ENCODE data around the gene ZBTB3. TPM values are rescaled to one million over a fixed set of nuclear protein-coding genes. Genes with fewer than 3 reads are reported as not detected.
A peak's percentile ranks its signal among the peaks of the same experiment; 100 is the strongest.

The ZBTB3 gene
- total and polyA plus RNA-seq, 2 of the 13 experiments (the other 11 are each of a cell fraction or from before 2014, with no cell fraction given), result 3.4 to 5.2 TPM

DNA sequence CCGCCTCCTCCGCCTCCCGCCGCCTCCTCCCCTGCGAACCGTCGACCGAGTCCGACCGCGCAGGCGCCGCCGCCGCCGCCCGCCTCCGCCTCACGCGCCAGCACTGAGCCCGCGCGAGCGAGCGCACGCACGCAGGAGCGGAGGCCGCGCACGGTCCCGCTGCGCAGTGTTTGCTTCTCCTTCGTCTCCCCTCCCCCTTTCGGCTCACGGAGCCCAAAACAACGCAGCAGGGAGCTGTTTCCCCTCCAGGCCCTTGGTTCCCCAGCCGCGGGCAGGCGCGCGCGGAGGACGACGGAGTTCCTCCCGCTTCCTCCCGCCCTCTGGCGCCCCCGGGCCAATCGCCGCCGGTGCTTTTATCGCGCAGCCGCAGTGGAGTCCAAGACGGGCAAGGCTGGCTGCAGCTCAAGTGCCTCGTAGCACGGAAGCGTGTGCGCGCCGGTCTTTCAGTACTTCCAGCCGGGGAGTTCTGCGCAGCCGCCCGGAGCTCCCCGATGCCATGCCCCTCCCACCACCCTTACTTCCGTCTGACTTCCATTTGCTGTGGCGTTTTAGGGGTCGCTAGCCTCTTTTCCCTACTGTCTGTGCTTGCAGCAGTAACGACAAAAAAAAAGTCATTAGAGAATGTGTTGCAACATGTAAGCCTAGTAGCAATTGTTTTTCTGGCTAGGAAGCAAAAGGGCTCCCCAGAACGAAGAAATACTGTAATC lies 26.6 kb downstream of the ZBTB3 start, which contains the start of gene HNRNPUL2 (continued):
- TF ChIP-seq, protein P1, sequence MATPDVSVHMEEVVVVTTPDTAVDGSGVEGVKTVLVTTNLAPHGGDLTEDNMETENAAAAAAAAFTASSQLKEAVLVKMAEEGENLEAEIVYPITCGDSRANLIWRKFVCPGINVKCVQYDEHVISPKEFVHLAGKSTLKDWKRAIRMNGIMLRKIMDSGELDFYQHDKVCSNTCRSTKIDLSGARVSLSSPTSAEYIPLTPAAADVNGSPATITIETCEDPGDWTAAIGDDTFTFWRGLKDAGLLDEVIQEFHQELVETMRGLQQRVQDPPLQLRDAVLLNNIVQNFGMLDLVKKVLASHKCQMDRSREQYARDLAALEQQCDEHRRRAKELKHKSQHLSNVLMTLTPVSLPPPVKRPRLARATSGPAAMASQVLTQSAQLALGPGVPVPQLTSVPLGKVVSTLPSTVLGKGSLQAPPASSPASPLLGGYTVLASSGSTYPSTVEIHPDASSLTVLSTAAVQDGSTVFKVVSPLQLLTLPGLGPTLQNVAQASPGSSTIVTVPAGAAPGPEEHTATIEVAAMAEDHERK (CRISPR knock-in tag; IDR thresholded peaks at IDR 0.05; ENCODE audit: low read depth), result peak; percentile 69
- TF ChIP-seq ZNF232 (CRISPR knock-in tag; IDR thresholded peaks at IDR 0.05; ENCODE audit: borderline replicate concordance), result peak; percentile 72; the same call in 1 of the 2 replicates
- TF ChIP-seq ZNF446 (CRISPR knock-in tag; IDR thresholded peaks at IDR 0.05), result peak; percentile 88; the same call in 1 of the 2 replicates
- TF ChIP-seq MYC (CRISPR knock-in tag; IDR thresholded peaks at IDR 0.05; ENCODE audit: borderline replicate concordance), result peak; percentile 92
- TF ChIP-seq, protein P2, sequence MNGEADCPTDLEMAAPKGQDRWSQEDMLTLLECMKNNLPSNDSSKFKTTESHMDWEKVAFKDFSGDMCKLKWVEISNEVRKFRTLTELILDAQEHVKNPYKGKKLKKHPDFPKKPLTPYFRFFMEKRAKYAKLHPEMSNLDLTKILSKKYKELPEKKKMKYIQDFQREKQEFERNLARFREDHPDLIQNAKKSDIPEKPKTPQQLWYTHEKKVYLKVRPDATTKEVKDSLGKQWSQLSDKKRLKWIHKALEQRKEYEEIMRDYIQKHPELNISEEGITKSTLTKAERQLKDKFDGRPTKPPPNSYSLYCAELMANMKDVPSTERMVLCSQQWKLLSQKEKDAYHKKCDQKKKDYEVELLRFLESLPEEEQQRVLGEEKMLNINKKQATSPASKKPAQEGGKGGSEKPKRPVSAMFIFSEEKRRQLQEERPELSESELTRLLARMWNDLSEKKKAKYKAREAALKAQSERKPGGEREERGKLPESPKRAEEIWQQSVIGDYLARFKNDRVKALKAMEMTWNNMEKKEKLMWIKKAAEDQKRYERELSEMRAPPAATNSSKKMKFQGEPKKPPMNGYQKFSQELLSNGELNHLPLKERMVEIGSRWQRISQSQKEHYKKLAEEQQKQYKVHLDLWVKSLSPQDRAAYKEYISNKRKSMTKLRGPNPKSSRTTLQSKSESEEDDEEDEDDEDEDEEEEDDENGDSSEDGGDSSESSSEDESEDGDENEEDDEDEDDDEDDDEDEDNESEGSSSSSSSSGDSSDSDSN (CRISPR knock-in tag; IDR thresholded peaks at IDR 0.05), result peak; percentile 51
- TF ChIP-seq, protein P3, sequence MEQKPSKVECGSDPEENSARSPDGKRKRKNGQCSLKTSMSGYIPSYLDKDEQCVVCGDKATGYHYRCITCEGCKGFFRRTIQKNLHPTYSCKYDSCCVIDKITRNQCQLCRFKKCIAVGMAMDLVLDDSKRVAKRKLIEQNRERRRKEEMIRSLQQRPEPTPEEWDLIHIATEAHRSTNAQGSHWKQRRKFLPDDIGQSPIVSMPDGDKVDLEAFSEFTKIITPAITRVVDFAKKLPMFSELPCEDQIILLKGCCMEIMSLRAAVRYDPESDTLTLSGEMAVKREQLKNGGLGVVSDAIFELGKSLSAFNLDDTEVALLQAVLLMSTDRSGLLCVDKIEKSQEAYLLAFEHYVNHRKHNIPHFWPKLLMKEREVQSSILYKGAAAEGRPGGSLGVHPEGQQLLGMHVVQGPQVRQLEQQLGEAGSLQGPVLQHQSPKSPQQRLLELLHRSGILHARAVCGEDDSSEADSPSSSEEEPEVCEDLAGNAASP (CRISPR knock-in tag; IDR thresholded peaks at IDR 0.05; ENCODE audit: borderline replicate concordance), result peak; percentile 63; the same call in 1 of the 2 replicates
- TF ChIP-seq ARNT (IDR thresholded peaks at IDR 0.05), result no peak
- TF ChIP-seq ZNF549 (CRISPR knock-in tag; IDR thresholded peaks at IDR 0.05), result no peak
- TF ChIP-seq MTA3 (CRISPR knock-in tag; IDR thresholded peaks at IDR 0.05), result no peak
- peak; percentile 87 to 91 for TF ChIP-seq POLR2A (IDR thresholded peaks at IDR 0.05; ENCODE audit: insufficient read depth in 1 of 2, low read depth in 2 of 2, low read length in 2 of 2)
- TF ChIP-seq ZNF510 (CRISPR knock-in tag; IDR thresholded peaks at IDR 0.05; ENCODE audit: low read depth), result no peak; the same call in 1 of the 2 replicates
- TF ChIP-seq, protein P4, sequence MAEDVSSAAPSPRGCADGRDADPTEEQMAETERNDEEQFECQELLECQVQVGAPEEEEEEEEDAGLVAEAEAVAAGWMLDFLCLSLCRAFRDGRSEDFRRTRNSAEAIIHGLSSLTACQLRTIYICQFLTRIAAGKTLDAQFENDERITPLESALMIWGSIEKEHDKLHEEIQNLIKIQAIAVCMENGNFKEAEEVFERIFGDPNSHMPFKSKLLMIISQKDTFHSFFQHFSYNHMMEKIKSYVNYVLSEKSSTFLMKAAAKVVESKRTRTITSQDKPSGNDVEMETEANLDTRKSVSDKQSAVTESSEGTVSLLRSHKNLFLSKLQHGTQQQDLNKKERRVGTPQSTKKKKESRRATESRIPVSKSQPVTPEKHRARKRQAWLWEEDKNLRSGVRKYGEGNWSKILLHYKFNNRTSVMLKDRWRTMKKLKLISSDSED (CRISPR knock-in tag; IDR thresholded peaks at IDR 0.05), result peak; percentile 91
- peak; percentile 91 for TF ChIP-seq GABPB1 (CRISPR knock-in tag; IDR thresholded peaks at IDR 0.05)
- TF ChIP-seq ZNF12 (CRISPR knock-in tag; IDR thresholded peaks at IDR 0.05), result peak; percentile 24; the same call in 1 of the 2 replicates
- TF ChIP-seq, protein P5, sequence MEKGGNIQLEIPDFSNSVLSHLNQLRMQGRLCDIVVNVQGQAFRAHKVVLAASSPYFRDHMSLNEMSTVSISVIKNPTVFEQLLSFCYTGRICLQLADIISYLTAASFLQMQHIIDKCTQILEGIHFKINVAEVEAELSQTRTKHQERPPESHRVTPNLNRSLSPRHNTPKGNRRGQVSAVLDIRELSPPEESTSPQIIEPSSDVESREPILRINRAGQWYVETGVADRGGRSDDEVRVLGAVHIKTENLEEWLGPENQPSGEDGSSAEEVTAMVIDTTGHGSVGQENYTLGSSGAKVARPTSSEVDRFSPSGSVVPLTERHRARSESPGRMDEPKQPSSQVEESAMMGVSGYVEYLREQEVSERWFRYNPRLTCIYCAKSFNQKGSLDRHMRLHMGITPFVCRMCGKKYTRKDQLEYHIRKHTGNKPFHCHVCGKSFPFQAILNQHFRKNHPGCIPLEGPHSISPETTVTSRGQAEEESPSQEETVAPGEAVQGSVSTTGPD (CRISPR knock-in tag; IDR thresholded peaks at IDR 0.05), result no peak
- TF ChIP-seq NCOR1 (IDR thresholded peaks at IDR 0.05; ENCODE audit: borderline replicate concordance, low read length), result no peak
- TF ChIP-seq ZSCAN29 (CRISPR knock-in tag; conservative IDR thresholded peaks at IDR 0.05), result no peak
- TF ChIP-seq ARNTL (CRISPR knock-in tag; IDR thresholded peaks at IDR 0.05), result peak; percentile 57; the same call in 1 of the 2 replicates
- TF ChIP-seq, protein P6, sequence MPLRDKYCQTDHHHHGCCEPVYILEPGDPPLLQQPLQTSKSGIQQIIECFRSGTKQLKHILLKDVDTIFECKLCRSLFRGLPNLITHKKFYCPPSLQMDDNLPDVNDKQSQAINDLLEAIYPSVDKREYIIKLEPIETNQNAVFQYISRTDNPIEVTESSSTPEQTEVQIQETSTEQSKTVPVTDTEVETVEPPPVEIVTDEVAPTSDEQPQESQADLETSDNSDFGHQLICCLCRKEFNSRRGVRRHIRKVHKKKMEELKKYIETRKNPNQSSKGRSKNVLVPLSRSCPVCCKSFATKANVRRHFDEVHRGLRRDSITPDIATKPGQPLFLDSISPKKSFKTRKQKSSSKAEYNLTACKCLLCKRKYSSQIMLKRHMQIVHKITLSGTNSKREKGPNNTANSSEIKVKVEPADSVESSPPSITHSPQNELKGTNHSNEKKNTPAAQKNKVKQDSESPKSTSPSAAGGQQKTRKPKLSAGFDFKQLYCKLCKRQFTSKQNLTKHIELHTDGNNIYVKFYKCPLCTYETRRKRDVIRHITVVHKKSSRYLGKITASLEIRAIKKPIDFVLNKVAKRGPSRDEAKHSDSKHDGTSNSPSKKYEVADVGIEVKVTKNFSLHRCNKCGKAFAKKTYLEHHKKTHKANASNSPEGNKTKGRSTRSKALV (CRISPR knock-in tag; IDR thresholded peaks at IDR 0.05), result peak; percentile 41; the same call in 1 of the 2 replicates
